GM21515 (cell line): ENCODE results near the gene DNAH17.

Source experiments
- ATAC-seq: cut with Tn5 transposase; IDR thresholded peaks from one replicate; pipeline ENCODE4 v1.9.1; 2021; ENCODE audit not compliant: unreplicated experiment

DNAH17 gene

GRCh38 chr17:78607038-78607437, 29.8 kb upstream of the DNAH17 start:
- ATAC-seq: no peak

GRCh38 chr17:78605886-78606285, 28.7 kb upstream of the DNAH17 start:
- ATAC-seq: no peak

- no peak for ATAC-seq
Measured at GRCh38 chr17:78605429-78605828, 28.2 kb upstream of the DNAH17 start.

- no peak for ATAC-seq
Measured at GRCh38 chr17:78602246-78602645, 25.1 kb upstream of the DNAH17 start.

- no peak for ATAC-seq
Measured at GRCh38 chr17:78601577-78602190, 24.5 kb upstream of the DNAH17 start.

GRCh38 chr17:78600181-78600721, 23.1 kb upstream of the DNAH17 start:
- no peak for ATAC-seq

- ATAC-seq: no peak
Measured at GRCh38 chr17:78599419-78599818, 22.2 kb upstream of the DNAH17 start.

GRCh38 chr17:78598013-78598471, 20.8 kb upstream of the DNAH17 start:
- no peak for ATAC-seq

- no peak for ATAC-seq
Measured at GRCh38 chr17:78596871-78597764, 19.9 kb upstream of the DNAH17 start.

- no peak for ATAC-seq
Measured at GRCh38 chr17:78595135-78595810, 18.1 kb upstream of the DNAH17 start.

- no peak for ATAC-seq
Measured at GRCh38 chr17:78592991-78593329, 15.8 kb upstream of the DNAH17 start.

- ATAC-seq: no peak
Measured at GRCh38 chr17:78591263-78591671, 14.1 kb upstream of the DNAH17 start.

GRCh38 chr17:78589885-78590284, 12.7 kb upstream of the DNAH17 start:
- no peak for ATAC-seq

GRCh38 chr17:78589031-78589675, 12.0 kb upstream of the DNAH17 start:
- no peak for ATAC-seq

GRCh38 chr17:78588258-78589030, 11.2 kb upstream of the DNAH17 start:
- ATAC-seq: no peak

- no peak for ATAC-seq
Measured at GRCh38 chr17:78585006-78585630, 7.9 kb upstream of the DNAH17 start.

- ATAC-seq: no peak
Measured at GRCh38 chr17:78583091-78583490, 5.9 kb upstream of the DNAH17 start.

GRCh38 chr17:78581304-78581703, 4.1 kb upstream of the DNAH17 start:
- no peak for ATAC-seq

- no peak for ATAC-seq
Measured at GRCh38 chr17:78580277-78580804, 3.1 kb upstream of the DNAH17 start.
